Skeletal muscle satellite cell (primary cell): ENCODE measurements around the gene EPC1.
"Not testable (repeated sequence)": the region's sequence is repeated elsewhere in the genome, so short reads cannot be mapped to it uniquely, and the experiment has no call there.

Experiments used
- H3K27me3 ChIP-seq: 2 replicates; pipeline ENCODE4 v1.7.0; 2013; ENCODE audit warnings: low read length; ENCODE audit not compliant: control insufficient read depth, insufficient read depth
- H3K36me3 ChIP-seq: 2 replicates; pipeline ENCODE4 v1.7.0; 2013; ENCODE audit warnings: mild to moderate bottlenecking, control low read depth, low read length; ENCODE audit not compliant: insufficient read depth
- H3K4me1 ChIP-seq: 2 replicates; pipeline ENCODE4 v1.7.0; 2013; ENCODE audit warnings: low read length; ENCODE audit not compliant: control insufficient read depth, insufficient read depth
- H3K4me2 ChIP-seq: 2 replicates; pipeline ENCODE4 v1.7.0; 2013; ENCODE audit warnings: mild to moderate bottlenecking, low read length
- H3K4me3 ChIP-seq: 2 replicates; pipeline ENCODE4 v1.7.0; 2013; ENCODE audit warnings: low read length
- H3K9ac ChIP-seq: 2 replicates; pipeline ENCODE4 v1.7.0; 2013; ENCODE audit warnings: mild to moderate bottlenecking, low read depth, low read length, moderate library complexity
- H3K9me3 ChIP-seq: replicated peaks from 2 replicates; pipeline ENCODE4 v1.7.0; 2013; ENCODE audit warnings: mild to moderate bottlenecking, control low read depth, low read length

The EPC1 gene

DNA sequence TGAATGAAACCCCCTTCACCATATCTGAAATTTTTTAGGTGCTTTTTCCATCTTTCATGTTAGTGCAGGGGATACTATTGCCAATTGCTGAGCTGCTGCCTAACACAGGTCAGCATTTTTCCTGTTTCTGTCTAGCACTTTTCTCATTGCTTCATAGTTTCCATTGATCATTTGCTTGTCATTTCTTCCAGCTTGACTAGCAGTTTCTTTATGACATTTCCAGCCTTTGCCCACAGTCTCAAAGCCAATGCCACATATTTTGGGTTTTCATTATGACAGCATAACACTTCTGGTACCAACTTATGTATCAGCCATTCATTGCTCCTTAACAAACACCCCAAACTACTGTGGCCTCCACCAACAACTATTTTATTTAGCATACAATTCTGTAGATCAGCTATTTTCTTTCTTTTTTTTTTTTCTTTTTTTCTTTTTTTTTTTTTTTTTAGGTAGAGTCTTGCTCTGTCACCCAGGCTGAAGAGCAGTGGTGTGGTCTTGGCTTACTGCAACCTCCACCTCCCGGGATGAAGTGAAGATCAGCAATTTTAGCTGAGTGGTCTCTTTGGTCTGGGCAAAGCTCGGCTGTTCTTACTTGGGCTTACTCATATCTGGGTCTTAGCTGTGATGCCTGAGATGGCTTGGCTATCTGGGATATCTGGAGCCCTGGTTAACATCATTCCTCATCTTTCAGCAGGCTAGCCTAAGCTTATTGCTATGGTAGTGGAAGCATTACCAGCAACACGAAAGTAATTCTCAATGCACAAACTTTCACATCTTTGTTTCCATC lies 102.3 kb downstream of the EPC1 start:
- peaks cover 10% of the 10 kb centered on the region for H3K4me1 ChIP-seq
- H3K9me3 ChIP-seq: no peaks in the 10 kb centered on the region
- H3K27me3 ChIP-seq: no peaks in the 10 kb centered on the region
- no peak overlapping the region for H3K4me2 ChIP-seq
- no peak overlapping the region for H3K4me3 ChIP-seq
- H3K9ac ChIP-seq: no peak overlapping the region
- H3K36me3 ChIP-seq: no peaks in the 10 kb centered on the region

DNA sequence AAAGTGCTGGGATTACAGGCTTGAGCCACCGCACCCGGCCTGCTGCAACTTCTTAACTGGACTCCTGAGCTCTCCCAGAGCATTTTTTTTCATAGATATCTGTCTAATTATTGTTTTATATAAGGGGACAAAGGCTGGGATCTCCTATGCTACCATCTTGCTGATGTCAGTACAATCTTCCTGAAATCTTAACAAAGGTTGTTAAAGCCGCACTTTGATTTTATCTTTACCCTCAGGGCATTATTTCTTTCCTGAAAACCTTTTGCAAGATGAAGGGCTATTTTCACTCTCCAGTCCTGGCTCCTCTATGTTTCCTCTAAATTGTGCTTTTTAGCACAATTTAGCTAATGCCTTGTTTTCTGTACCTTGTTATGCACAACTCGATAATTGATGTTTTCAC lies 102.9 kb downstream of the EPC1 start:
- H3K4me1 ChIP-seq: peaks cover 15% of the 10 kb centered on the region
- no peaks in the 10 kb centered on the region for H3K36me3 ChIP-seq
- H3K9me3 ChIP-seq: no peaks in the 10 kb centered on the region
- H3K4me3 ChIP-seq: no peak overlapping the region
- no peak overlapping the region for H3K4me2 ChIP-seq
- no peaks in the 10 kb centered on the region for H3K27me3 ChIP-seq
- H3K9ac ChIP-seq: no peak overlapping the region

- Histone ChIP-seq H3K9ac (no peak overlapping the region), H3K4me3 (no peak overlapping the region), H3K36me3 (no peaks in the 10 kb centered on the region), H3K4me2 (no peak overlapping the region), H3K9me3 (no peaks in the 10 kb centered on the region), H3K27me3 (no peaks in the 10 kb centered on the region), H3K4me1 (peaks cover 29% of the 10 kb centered on the region)
Observed at GRCh38 chr10:32241946-32242345, 105.0 kb downstream of the EPC1 start.

DNA sequence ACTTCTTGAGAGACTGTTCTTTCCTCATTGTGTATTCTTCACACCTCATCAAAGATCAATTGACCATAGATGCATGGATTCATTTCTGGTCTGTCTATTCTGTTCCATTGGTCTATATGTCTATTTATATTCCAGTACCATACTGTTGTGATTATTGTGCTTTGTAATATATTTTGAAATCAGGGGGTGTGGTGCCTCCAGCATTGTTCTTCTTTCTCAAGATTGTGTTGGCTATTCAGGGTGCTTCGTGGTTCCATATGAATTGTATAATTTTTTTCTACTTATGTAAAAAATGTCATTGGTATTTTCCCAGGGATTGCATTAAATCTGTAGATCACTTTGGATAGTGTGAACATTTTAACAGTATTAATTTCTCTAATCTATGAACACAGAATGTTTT lies 106.5 kb downstream of the EPC1 start:
- Histone ChIP-seq H3K4me1 (peaks cover 29% of the 10 kb centered on the region), H3K27me3 (no peaks in the 10 kb centered on the region), H3K36me3 (no peaks in the 10 kb centered on the region), H3K4me3 (no peak overlapping the region), H3K9me3 (no peaks in the 10 kb centered on the region), H3K9ac (no peak overlapping the region), H3K4me2 (no peak overlapping the region)

DNA sequence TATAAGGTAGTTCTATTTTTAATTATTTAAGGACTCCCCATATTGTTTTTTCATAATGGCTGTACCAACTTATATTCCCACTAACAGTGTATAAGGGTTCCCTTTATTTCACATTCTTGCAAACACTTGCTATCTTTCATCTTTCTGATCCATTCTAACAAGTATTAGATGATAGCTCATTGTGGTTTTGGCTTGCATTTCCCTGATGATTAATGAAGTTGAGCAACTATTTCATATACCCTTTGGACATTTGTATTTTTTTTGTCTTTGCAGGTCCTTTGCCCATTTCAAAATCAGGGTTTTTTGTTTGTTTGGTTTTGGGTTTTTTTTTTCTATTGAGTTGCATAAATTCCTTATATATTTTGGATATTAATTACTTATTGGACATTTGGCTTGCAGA lies 107.2 kb downstream of the EPC1 start:
- Histone ChIP-seq H3K36me3 (no peaks in the 10 kb centered on the region), H3K9ac (no peak overlapping the region), H3K27me3 (no peaks in the 10 kb centered on the region), H3K4me1 (peaks cover 29% of the 10 kb centered on the region), H3K4me3 (no peak overlapping the region), H3K9me3 (no peaks in the 10 kb centered on the region), H3K4me2 (peak overlapping the region; percentile 39)

- Histone ChIP-seq H3K27me3 (no peaks in the 10 kb centered on the region), H3K4me1 (peaks cover 29% of the 10 kb centered on the region), H3K4me3 (no peak overlapping the region), H3K36me3 (no peaks in the 10 kb centered on the region), H3K4me2 (peak overlapping the region; percentile 49), H3K9ac (no peak overlapping the region), H3K9me3 (no peaks in the 10 kb centered on the region)
Observed at GRCh38 chr10:32237644-32238345, 109.2 kb downstream of the EPC1 start.

DNA sequence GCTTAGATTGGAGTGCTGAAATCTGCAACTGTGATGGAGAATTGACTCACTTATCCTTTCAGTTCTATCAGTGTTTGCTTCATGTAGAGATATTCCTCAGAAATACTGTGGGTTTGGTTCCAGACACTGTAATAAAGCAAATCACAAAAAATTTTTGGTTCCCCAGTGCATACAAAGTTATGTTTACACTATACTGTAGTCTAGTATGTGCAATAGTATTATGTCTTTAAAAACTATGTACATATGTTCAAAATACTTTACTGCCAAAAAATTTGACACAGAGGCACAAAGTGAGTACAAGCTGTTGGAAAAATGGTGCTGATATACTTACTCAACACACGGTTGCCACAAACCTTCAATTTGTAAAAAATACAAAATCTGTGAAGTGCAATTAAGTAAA lies 112.5 kb downstream of the EPC1 start:
- Histone ChIP-seq H3K4me1 (peaks cover 18% of the 10 kb centered on the region), H3K4me3 (no peak overlapping the region), H3K4me2 (no peak overlapping the region), H3K27me3 (no peaks in the 10 kb centered on the region), H3K9me3 (no peaks in the 10 kb centered on the region), H3K36me3 (no peaks in the 10 kb centered on the region), H3K9ac (no peak overlapping the region)

GRCh38 chr10:32233375-32233774 lies 113.6 kb downstream of the EPC1 start:
- H3K36me3 ChIP-seq, H3K27me3 ChIP-seq, H3K9me3 ChIP-seq, H3K9ac ChIP-seq, H3K4me2 ChIP-seq, H3K4me3 ChIP-seq: not testable (repeated sequence)
- peaks cover 10% of the 10 kb centered on the region for H3K4me1 ChIP-seq

GRCh38 chr10:32232378-32232777 lies 114.6 kb downstream of the EPC1 start:
- no peak overlapping the region for H3K9ac ChIP-seq
- H3K27me3 ChIP-seq: no peaks in the 10 kb centered on the region
- H3K36me3 ChIP-seq: no peaks in the 10 kb centered on the region
- no peak overlapping the region for H3K4me3 ChIP-seq
- H3K4me1 ChIP-seq: peaks cover under 1% of the 10 kb centered on the region
- H3K4me2 ChIP-seq: no peak overlapping the region
- H3K9me3 ChIP-seq: no peaks in the 10 kb centered on the region

- H3K9ac ChIP-seq, H3K4me2 ChIP-seq, H3K4me1 ChIP-seq: not testable (repeated sequence)
Observed at GRCh38 chr10:32229788-32230187, 117.2 kb downstream of the EPC1 start.

GRCh38 chr10:32229170-32229569 lies 117.8 kb downstream of the EPC1 start:
- Histone ChIP-seq H3K4me3 (no peak overlapping the region), H3K4me2 (no peak overlapping the region), H3K36me3 (no peaks in the 10 kb centered on the region), H3K27me3 (no peaks in the 10 kb centered on the region), H3K4me1 (no peaks in the 10 kb centered on the region), H3K9ac (no peak overlapping the region), H3K9me3 (no peaks in the 10 kb centered on the region)

More at GRCh38 chr10:32229788-32230187, 117.2 kb downstream of the EPC1 start:
- H3K27me3 ChIP-seq, H3K36me3 ChIP-seq, H3K9me3 ChIP-seq, H3K4me3 ChIP-seq: not testable (repeated sequence)

GRCh38 chr10:32227802-32228201 lies 119.2 kb downstream of the EPC1 start:
- H3K4me3 ChIP-seq: no peak overlapping the region
- no peaks in the 10 kb centered on the region for H3K36me3 ChIP-seq
- no peaks in the 10 kb centered on the region for H3K4me1 ChIP-seq
- no peak overlapping the region for H3K4me2 ChIP-seq
- no peaks in the 10 kb centered on the region for H3K27me3 ChIP-seq
- no peak overlapping the region for H3K9ac ChIP-seq
- H3K9me3 ChIP-seq: no peaks in the 10 kb centered on the region
